Mammary epithelial cell (primary cell): ENCODE measurements around the gene KCNAB3.

Experiments used
- CTCF ChIP-seq, 2 donors: IDR thresholded peaks in 1 of 2; conservative IDR thresholded peaks in 1 of 2; 2 replicates each; pipeline ENCODE4 v1.5.1; 2011 to 2012; ENCODE audit warnings: inconsistent platforms in 2 of 2, low read length in 2 of 2, mild to moderate bottlenecking in 2 of 2, control low read depth in 1 of 2, low read depth in 1 of 2; ENCODE audit not compliant: insufficient read depth in 1 of 2; ENCODE audit errors: extremely low read depth in 1 of 2
- EZH2 ChIP-seq: IDR thresholded peaks from 2 replicates; pipeline ENCODE4 v1.6.1; 2012; ENCODE audit warnings: low read length, inconsistent platforms, borderline replicate concordance

- TF ChIP-seq CTCF (conservative IDR thresholded peaks at IDR 0.05 in 1 of 2, IDR thresholded peaks at IDR 0.05 in 1 of 2; ENCODE audit: extremely low read depth in 1 of 2, insufficient read depth in 1 of 2, low read depth in 1 of 2, low read length in 2 of 2): no peak
- TF ChIP-seq EZH2: no peak
Observed at GRCh38 chr17:7955414-7956227, 26.0 kb upstream of the KCNAB3 start.
